Measurements from ENCODE around the gene DAGLA.

DAGLA gene

DNA sequence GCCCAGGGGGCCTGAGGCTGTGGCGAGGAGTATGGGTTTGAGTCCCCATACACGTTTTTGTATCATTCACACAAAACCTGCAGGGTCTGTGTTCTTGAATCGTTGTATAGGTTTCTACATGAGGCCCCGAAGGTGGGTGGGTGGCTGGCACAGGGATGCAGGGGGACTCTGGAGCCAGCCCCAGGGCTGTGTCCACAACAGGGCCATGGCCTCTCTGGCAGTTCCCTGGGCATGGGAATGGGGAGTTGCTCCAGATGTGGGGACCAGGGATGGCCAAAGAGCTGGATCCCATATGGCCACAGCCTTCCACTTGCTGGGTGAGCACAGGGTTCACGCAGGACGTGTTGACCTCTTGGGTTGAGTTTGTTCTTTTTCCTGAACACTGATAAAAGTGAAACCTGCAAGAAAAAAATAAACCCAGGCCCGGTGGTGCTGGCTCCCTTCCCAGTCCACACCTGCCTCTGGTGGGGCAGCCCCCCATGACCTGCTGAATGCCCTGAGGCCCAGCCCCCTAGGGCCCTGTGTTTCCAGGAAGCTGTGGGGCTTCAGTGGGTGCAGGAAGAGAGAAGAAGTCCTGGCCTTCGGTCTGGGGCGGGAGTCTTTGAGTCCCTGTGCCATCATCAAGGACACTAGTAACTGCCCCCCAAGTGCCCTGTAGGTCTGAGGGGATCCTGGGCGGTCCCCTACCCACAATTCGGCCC is 88.3 kb downstream of the DAGLA start:
- DNase-seq, result no peak

DNA sequence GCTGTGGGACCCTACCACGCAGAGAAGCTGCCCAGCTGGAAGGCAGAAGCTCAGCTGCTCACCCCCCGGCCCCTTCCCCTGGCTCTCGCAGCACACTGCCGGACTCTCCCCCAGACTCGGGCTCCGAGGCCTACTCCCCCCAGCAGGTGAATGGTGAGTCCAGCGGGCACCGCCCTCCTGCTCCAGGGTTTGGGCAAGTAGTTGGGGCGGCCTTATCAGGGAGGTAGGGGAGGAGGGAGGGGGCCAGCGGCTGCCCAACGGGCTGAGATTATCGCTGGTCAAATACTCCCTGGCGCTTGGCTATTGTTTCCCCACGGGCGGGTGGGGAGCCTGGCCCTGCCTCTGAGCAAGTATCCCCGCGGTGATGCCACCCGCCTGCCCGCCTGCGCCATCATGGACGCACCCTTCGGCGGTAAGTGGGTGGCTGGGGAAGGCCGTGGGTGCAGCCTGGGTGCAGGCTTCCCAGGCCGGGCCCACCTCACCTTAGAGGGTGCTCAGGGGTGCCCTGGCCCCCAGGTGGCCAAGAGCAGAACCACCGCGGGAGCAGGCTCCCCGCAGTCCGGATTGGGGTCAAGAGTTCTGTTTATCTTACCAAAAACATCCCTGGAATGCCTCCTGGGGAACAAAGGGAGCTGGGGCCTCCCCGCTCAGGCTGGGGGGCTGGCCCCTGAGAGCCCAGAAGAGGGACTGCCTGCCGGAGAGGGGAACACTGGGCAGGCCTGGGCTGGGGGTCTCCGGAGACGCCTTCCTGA is 89.2 kb downstream of the DAGLA start:
- peak; percentile 23 for DNase-seq

DNA sequence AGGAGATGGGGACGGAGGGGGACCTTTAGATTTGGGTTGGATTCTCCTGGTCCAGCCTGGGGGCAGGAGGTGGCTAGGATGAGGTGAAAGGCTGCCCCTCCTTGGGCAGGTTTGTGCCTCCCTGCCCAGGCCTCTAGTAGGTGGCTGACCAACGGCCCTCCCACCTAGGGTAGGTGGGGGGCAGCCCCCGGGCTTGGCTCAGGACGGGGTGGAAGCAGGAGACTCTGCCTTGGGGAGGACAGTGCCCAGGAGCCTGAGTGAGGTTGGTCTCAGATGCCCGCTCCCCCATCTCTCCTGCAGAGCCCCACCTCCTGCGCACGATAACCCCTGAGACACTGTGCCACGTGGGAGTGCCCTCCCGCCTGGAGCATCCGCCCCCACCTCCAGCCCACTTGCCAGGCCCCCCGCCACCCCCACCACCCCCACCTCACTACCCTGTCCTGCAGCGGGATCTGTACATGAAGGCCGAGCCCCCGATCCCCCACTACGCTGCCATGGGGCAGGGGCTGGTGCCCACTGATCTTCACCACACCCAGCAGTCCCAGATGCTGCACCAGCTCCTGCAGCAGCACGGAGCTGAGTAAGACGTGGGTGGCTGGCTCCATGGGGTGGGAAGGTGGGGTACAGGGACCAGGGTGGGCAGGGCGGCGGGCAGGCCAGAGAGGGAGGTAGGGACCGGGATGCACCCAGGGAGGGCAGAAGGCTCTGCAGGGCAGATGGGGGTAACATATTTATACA is 89.9 kb downstream of the DAGLA start:
- DNase-seq, result no peak

- no peak for DNase-seq
Measured at GRCh38 chr11:61771195-61771894, 91.2 kb downstream of the DAGLA start.

DNA sequence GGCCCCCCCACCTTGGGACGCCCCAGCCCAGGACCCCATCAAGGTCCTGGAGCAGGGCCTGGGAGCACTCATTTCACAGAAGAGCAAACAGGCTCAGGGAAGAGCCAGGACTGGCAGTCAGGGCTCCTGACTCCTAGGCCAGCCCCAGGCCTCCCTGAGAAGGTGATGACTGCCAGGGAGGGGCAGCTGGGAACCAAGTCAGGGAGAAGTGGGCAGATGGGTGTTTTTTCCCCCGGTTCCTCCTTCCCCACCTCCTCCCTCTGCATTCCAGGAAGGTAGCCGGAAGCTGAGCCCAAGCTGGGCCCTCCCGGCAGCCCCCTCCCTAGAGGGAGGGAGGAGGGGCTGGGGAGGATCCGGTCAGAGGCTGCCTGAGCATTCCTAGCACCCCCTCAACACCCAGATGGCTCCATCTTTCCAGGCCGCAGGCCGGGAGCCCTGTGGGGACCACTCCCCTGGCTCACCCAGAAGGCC is 91.8 kb downstream of the DAGLA start:
- DNase-seq, result no peak

GRCh38 chr11:61773356-61773755 is 93.2 kb downstream of the DAGLA start:
- no peak for DNase-seq

- no peak for DNase-seq
Measured at GRCh38 chr11:61773809-61774208, 93.6 kb downstream of the DAGLA start.

- DNase-seq, result no peak
Measured at GRCh38 chr11:61774411-61774810, 94.2 kb downstream of the DAGLA start.

- no peak for DNase-seq
Measured at GRCh38 chr11:61775106-61775505, 94.9 kb downstream of the DAGLA start.

DNA sequence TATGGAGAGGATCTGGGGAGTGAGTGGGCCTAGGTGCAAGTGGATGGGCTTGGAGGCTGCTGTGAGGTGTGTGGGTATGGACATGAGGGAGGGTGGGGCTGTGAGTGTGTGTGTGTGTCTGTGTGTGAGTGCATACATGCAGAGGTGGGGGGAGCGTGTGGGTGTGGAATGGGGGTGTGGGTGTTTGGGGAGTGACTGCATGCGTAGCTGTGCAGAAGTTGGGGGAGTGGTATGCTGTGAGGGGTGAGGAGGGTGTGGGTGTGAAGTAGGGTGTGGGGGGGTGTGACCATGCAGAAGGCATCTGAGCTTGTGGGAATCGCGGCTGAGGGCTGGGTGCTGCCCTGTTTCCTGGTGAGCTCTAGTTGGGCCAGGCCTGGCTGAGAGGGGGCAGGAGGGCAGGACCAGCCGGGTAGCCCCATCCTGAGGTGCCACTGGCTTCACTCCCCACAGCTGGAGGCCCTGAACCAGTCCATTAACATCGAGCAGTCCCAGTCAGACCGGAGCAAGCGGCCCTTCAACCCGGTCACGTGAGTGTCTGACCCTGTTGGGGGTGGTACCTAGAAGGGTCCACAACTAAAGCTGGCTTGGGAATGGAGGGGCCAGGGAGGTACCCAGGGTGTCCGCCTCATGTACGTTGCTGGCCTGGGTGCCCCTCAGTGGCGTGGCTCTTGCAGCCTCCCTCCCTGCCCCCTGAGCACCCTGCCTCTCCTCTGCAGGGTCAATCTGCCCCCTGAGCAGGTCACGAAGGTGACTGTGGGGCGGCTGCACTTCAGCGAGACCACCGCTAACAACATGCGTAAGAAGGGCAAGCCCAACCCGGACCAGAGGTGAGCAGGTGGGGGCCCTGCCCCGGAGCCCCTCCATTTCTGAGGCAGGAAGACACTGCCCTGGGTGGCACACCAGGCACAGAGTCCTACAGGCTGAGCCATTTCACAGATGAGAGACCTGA is 95.7 kb downstream of the DAGLA start:
- DNase-seq, result no peak

- DNase-seq, result peak; percentile 59
Measured at GRCh38 chr11:61776561-61777075, 96.4 kb downstream of the DAGLA start.

DNA sequence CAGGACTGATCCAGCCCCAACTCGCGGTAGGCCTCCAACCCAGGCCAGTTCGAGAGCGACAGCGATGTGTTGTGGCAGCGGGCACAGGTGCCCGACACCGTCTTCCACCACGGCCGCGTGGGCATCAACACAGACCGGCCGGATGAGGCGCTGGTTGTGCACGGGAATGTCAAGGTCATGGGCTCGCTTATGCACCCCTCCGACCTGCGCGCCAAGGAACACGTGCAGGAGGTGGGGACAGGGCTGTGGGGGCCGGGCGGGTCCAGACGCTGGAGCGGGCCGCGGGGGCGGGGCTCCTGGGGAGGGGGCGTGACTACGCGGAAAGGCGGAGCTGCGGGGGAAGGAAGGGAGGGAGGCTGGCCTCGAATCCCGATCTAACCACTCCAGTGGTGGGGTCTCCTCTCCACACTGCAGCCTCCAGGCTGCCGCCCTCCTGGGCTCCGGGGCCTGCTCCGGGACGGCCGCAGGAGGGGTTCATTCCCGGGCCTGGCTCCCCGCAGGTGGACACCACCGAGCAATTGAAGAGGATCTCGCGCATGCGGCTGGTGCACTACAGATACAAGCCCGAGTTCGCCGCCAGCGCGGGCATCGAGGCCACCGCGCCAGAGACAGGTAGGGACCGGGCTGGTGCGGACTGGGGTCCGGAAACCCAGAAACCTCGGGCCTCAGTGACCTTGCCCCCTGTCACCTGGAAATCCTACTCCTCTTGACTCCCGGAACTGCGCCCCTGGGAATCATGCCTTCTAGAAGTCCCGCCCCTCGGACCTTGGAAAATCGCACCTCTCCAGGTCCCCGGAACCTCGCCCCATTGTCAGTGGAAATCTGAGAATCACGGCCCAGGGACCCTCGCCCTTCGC is 97.3 kb downstream of the DAGLA start:
- DNase-seq, result no peak

GRCh38 chr11:61778357-61778886 is 98.2 kb downstream of the DAGLA start:
- no peak for DNase-seq

GRCh38 chr11:61778920-61779650 is 98.9 kb downstream of the DAGLA start:
- no peak for DNase-seq

- no peak for DNase-seq
Measured at GRCh38 chr11:61779666-61780525, 99.7 kb downstream of the DAGLA start.

- DNase-seq, result no peak
Measured at GRCh38 chr11:61780581-61781162, 100.5 kb downstream of the DAGLA start.

DNA sequence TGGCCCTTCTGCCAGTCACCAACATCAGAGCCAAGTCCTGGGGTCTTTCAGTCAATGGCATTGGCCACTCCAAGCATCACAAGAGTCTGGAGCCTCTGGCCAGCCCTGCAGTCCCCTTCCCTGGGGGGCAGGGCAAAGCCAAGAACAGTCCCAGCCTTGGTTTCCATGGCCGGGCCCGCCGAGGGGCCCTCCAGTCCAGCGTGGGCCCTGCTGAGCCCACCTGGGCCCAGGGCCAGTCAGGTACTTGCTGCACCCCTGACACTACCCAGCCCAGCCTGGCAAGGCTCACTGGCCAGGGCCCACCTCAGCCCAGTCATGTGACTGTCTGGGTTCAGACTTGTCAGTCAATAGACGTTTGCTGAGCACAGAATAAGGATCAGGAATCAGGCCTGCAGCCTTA is 101.4 kb downstream of the DAGLA start:
- no peak for DNase-seq

- no peak for DNase-seq
Measured at GRCh38 chr11:61782299-61782698, 102.1 kb downstream of the DAGLA start.
